ENCODE data around the gene TRAK1.
"Not testable (repeated sequence)": the region's sequence is repeated elsewhere in the genome, so short reads cannot be mapped to it uniquely, and the experiment has no call there.

TRAK1 gene

GRCh38 chr3:42098171-42098570 is 7.0 kb downstream of the TRAK1 start:
- no peak for DNase-seq (ENCODE audit: low spot score)

- no peak for DNase-seq (ENCODE audit: low spot score)
Observed at GRCh38 chr3:42099020-42099765, 8.0 kb downstream of the TRAK1 start.

GRCh38 chr3:42101048-42101447 is 9.9 kb downstream of the TRAK1 start:
- no peak for DNase-seq (ENCODE audit: low spot score)

- no peak for DNase-seq (ENCODE audit: low spot score)
Observed at GRCh38 chr3:42101481-42101880, 10.3 kb downstream of the TRAK1 start.

GRCh38 chr3:42102571-42102970 is 11.4 kb downstream of the TRAK1 start:
- DNase-seq (ENCODE audit: low spot score) = no peak

DNA sequence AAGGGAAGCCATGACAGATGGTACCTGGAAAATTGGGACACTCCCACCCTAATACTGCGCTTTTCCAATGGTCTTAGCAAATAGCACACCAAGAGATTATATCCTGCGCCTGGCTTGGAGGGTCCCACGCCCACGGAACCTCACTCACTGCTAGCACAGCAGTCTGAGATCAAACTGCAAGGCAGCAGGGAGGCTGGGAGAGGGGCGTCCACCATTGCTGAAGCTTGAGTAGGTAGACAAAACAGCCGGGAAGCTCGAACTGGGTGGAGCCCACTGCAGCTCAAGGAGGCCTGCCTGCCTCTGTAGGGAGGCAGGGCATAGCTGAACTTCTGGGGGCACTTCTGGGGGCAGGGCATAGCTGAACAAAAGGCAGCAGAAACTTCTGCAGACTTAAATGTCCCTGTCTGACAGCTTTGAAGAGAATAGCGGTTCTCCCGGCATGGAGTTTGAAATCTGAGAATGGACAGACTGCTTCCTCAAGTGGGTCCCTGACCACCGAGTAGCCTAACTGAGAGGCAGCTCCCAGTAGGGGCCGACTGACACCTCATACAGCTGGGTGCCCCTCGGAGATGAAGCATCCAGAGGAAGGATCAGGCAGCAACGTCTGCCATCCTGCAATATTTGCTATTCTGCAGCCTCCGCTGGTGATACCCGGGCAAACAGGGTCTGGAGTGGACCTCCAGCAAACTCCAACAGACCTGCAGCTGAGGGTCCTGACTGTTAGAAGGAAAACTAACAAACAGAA is 12.9 kb downstream of the TRAK1 start:
- DNase-seq (ENCODE audit: low spot score) = not testable (repeated sequence)

DNA sequence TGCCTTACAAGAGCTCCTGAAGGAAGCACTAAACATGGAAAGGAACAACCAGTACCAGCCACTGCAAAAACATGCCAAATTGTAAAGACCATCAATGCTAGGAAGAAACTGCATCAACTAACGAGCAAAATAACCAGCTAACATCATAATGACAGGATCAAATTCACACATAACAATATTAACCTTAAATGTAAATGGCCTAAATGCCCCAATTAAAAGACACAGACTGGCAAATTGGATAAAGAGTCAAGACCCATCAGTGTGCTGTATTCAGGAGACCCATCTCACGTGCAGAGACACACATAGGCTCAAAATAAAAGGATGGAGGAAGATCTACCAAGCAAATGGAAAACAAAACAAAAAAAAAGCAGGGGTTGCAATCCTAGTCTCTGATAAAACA is 14.8 kb downstream of the TRAK1 start:
- not testable (repeated sequence) for DNase-seq (ENCODE audit: low spot score)

GRCh38 chr3:42106646-42107045 is 15.5 kb downstream of the TRAK1 start:
- no peak for DNase-seq (ENCODE audit: low spot score)

DNA sequence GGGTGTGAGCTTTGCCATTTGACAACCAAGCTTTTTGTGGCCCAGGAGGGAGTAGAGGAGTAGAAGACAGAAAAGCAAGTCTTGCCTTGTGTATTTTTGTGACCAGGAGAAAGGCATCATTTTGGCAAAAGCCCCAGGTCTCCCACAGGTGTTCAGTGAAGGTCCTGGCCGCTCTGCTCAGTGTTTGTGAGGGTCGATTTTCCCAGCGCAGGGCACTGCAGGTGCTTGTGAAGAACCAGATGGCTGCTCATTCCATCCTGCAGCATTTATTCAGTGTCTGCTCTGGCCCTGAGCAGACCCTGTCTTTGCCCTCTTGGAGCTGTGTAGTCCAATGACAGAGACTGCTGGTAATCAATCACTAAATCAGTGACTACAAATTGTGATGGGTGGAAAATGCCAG is 19.5 kb downstream of the TRAK1 start:
- no peak for DNase-seq (ENCODE audit: low spot score)

GRCh38 chr3:42114130-42114725 is 23.1 kb downstream of the TRAK1 start:
- peak; percentile 33 for DNase-seq (ENCODE audit: low spot score)

GRCh38 chr3:42115215-42115614 is 24.1 kb downstream of the TRAK1 start:
- DNase-seq (ENCODE audit: low spot score) = no peak

GRCh38 chr3:42115946-42116345 is 24.8 kb downstream of the TRAK1 start:
- no peak for DNase-seq (ENCODE audit: low spot score)

DNA sequence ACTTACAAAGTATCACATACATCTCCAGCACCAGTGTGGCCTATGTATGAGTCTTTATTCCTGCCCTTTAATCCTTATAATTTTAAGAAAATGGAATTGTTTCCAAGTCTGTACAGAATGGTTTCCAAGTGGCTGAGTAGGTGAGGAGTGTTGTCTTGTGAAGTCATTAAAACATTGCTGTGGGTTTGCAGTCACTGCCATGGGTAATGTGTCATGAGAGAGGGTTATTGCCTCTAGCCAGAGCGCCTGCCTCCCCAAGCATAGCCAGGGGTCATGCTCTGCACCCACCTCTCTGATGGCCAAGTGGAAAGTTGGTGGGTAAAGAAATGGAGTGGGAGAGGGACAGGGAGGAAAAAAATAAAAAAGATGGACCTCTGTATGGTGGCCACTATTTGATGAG is 25.3 kb downstream of the TRAK1 start:
- no peak for DNase-seq (ENCODE audit: low spot score)

GRCh38 chr3:42117175-42118008 is 26.2 kb downstream of the TRAK1 start:
- no peak for DNase-seq (ENCODE audit: low spot score)

GRCh38 chr3:42118762-42119361 is 27.7 kb downstream of the TRAK1 start:
- peak; percentile 61 for DNase-seq (ENCODE audit: low spot score)

GRCh38 chr3:42119561-42120355 is 28.6 kb downstream of the TRAK1 start:
- DNase-seq (ENCODE audit: low spot score) = no peak

GRCh38 chr3:42120866-42121265 is 29.7 kb downstream of the TRAK1 start:
- DNase-seq (ENCODE audit: low spot score) = no peak

DNA sequence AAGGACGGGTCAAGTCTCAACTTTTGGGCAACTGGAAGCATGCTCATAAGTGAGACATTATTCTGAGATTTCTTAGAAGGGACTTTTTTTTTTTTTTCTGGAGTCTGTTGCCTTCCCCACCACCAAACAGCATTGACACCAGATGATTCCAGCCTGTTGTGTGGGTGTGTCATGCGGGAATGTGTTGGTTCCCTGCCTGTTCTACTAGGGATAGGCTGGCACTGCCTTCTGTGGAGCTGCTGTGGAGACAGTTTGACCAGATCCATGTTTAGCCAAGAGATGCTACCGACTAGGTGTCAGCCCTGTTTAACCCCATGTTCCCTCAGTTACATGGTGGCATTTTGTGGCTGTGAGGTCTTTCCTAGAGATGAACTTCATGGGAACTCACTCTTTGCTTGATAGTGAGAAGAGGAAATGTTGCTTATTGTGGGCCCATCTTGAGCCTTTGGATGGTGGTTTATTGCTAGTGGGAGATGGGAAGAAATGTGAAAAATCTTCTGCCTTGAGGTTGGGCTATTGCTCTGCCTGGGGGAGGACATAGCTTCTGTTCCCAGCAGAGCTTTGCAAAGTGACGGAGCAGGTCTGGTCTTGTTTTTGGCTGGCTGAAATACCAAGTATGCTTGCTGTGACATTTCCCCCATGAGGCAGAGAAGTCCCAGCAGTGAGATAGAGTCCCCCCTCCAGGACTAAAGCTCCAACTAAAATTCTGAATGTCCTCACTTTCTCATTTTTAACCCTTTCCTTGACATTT is 31.3 kb downstream of the TRAK1 start:
- DNase-seq (ENCODE audit: low spot score) = no peak

- no peak for DNase-seq (ENCODE audit: low spot score)
Observed at GRCh38 chr3:42123012-42123581, 31.9 kb downstream of the TRAK1 start.

Measured in globus pallidus (tissue), 1 donor.